H9 (cell line): ENCODE measurements around the gene CDH16. TPM values are rescaled to one million over a fixed set of nuclear protein-coding genes. Genes with fewer than 3 reads are reported as not detected.

Source experiments
- DNase-seq: peaks from one replicate; pipeline ENCODE4 v3.0.0-alpha.2; 2017
- H2AFZ ChIP-seq: one replicate; pipeline ENCODE4 v1.6.1; 2013; ENCODE audit warnings: mild to moderate bottlenecking, low read length, control low read depth, moderate library complexity
- H2AK5ac ChIP-seq: 2 replicates; pipeline ENCODE4 v1.6.1; 2013; ENCODE audit warnings: low read length, control low read depth, mixed read lengths; ENCODE audit not compliant: insufficient read length
- H2BK120ac ChIP-seq: one replicate; pipeline ENCODE4 v1.6.1; 2013; ENCODE audit warnings: low read depth, mild to moderate bottlenecking, low read length, control low read depth, inconsistent platforms; ENCODE audit not compliant: poor library complexity, severe bottlenecking
- H2BK12ac ChIP-seq: 2 replicates; pipeline ENCODE4 v1.6.1; 2013; ENCODE audit warnings: low read length, control low read depth, mixed read lengths, low read depth; ENCODE audit not compliant: insufficient read length
- H2BK15ac ChIP-seq: 2 replicates; pipeline ENCODE4 v1.6.1; 2013; ENCODE audit warnings: low read depth, low read length, control low read depth
- H2BK20ac ChIP-seq: one replicate; pipeline ENCODE4 v1.6.1; 2013; ENCODE audit warnings: low read depth, mild to moderate bottlenecking, low read length, control low read depth, inconsistent platforms; ENCODE audit not compliant: poor library complexity, severe bottlenecking
- H2BK5ac ChIP-seq: 2 replicates; pipeline ENCODE4 v1.6.1; 2013; ENCODE audit warnings: low read length, control low read depth, mixed read lengths; ENCODE audit not compliant: insufficient read length
- H3K14ac ChIP-seq: 2 replicates; pipeline ENCODE4 v1.6.1; 2013; ENCODE audit warnings: low read length, control low read depth; ENCODE audit not compliant: insufficient read depth
- H3K18ac ChIP-seq: 2 replicates; pipeline ENCODE4 v1.6.1; 2013; ENCODE audit warnings: low read depth, mild to moderate bottlenecking, mixed read lengths, low read length, control low read depth; ENCODE audit not compliant: insufficient read length
- H3K23ac ChIP-seq: 2 replicates; pipeline ENCODE4 v1.6.1; 2013; ENCODE audit warnings: low read length, control low read depth, mixed read lengths, low read depth; ENCODE audit not compliant: insufficient read length
- H3K23me2 ChIP-seq: 2 replicates; pipeline ENCODE4 v1.6.1; 2013; ENCODE audit warnings: low read depth, mild to moderate bottlenecking, mixed read lengths, low read length, control low read depth; ENCODE audit not compliant: insufficient read length, poor library complexity, severe bottlenecking
- H3K27ac ChIP-seq: 2 replicates; pipeline ENCODE4 v1.5.1; 2013; ENCODE audit warnings: low read length, control low read depth, mixed read lengths, low read depth; ENCODE audit not compliant: insufficient read length
- H3K27me3 ChIP-seq: 2 replicates; pipeline ENCODE4 v1.6.1; 2013; ENCODE audit warnings: low read length, control low read depth, inconsistent platforms; ENCODE audit not compliant: insufficient read depth
- H3K4ac ChIP-seq: 2 replicates; pipeline ENCODE4 v1.6.1; 2013; ENCODE audit warnings: low read depth, mild to moderate bottlenecking, control low read depth, inconsistent platforms, low read length, moderate library complexity
- H3K4me1 ChIP-seq: 2 replicates; pipeline ENCODE4 v1.6.1; 2013; ENCODE audit warnings: low read length, control low read depth, inconsistent platforms; ENCODE audit not compliant: insufficient read depth
- H3K4me2 ChIP-seq: 2 replicates; pipeline ENCODE4 v1.6.1; 2013; ENCODE audit warnings: low read length, control low read depth, mixed read lengths; ENCODE audit not compliant: insufficient read length, insufficient read depth
- H3K56ac ChIP-seq: 2 replicates; pipeline ENCODE4 v1.6.1; 2013; ENCODE audit warnings: low read depth, mild to moderate bottlenecking, mixed read lengths, low read length, control low read depth; ENCODE audit not compliant: insufficient read length
- H3K79me1 ChIP-seq: 2 replicates; pipeline ENCODE4 v1.6.1; 2013; ENCODE audit warnings: low read depth, mild to moderate bottlenecking, moderate library complexity, low read length, control low read depth, inconsistent platforms; ENCODE audit not compliant: insufficient read depth, poor library complexity, severe bottlenecking
- H3K79me2 ChIP-seq: 2 replicates; pipeline ENCODE4 v1.6.1; 2013; ENCODE audit warnings: low read length, control low read depth, inconsistent platforms; ENCODE audit not compliant: insufficient read depth
- H3K9ac ChIP-seq: 2 replicates; pipeline ENCODE4 v1.6.1; 2013; ENCODE audit warnings: low read length, control low read depth, mixed read lengths; ENCODE audit not compliant: insufficient read length; ENCODE audit errors: extremely low read depth
- H3K9me3 ChIP-seq: one replicate; pipeline ENCODE4 v1.6.1; 2013; ENCODE audit warnings: low read depth, low read length, inconsistent platforms; ENCODE audit not compliant: control insufficient read depth
- H3T11ph ChIP-seq: one replicate; pipeline ENCODE4 v1.6.1; 2013; ENCODE audit warnings: mild to moderate bottlenecking, low read length, control low read depth, inconsistent platforms
- H4K20me1 ChIP-seq: one replicate; pipeline ENCODE4 v1.6.1; 2013; ENCODE audit not compliant: control insufficient read depth, insufficient read length, insufficient read depth
- H4K5ac ChIP-seq: 2 replicates; pipeline ENCODE4 v1.6.1; 2013; ENCODE audit warnings: low read depth, mild to moderate bottlenecking, mixed read lengths, low read length, control low read depth; ENCODE audit not compliant: insufficient read length
- H4K8ac ChIP-seq: replicated peaks from 2 replicates; pipeline ENCODE4 v1.6.1; 2013; ENCODE audit warnings: low read length, control low read depth, mixed read lengths, low read depth; ENCODE audit not compliant: insufficient read length
- H4K91ac ChIP-seq: 2 replicates; pipeline ENCODE4 v1.6.1; 2013; ENCODE audit warnings: low read depth, mild to moderate bottlenecking, moderate library complexity, mixed read lengths, low read length, control low read depth; ENCODE audit not compliant: insufficient read length
- H3K27ac Mint-ChIP-seq, 3 experiments: 2 replicates in 2 of 3; 3 replicates in 1 of 3; pipeline ENCODE4 v1.8.0; 2020 to 2021; ENCODE audit warnings: mixed read lengths in 3 of 3, mild to moderate bottlenecking in 1 of 3, moderate library complexity in 1 of 3
- H3K27me3 Mint-ChIP-seq: 2 replicates; pipeline ENCODE4 v1.8.0; 2021; ENCODE audit warnings: low read depth, mild to moderate bottlenecking, moderate library complexity, mixed read lengths
- H3K36me3 Mint-ChIP-seq, 3 experiments: 2 replicates in 2 of 3; 3 replicates in 1 of 3; pipeline ENCODE4 v1.8.0; 2020 to 2021; ENCODE audit warnings: low read depth in 3 of 3, mixed read lengths in 3 of 3; ENCODE audit not compliant: insufficient read depth in 1 of 3
- H3K4me1 Mint-ChIP-seq, 2 experiments: 2 replicates each; pipeline ENCODE4 v1.8.0; 2020; ENCODE audit warnings: mixed read lengths in 2 of 2
- H3K4me3 Mint-ChIP-seq, 2 experiments: 2 replicates in 1 of 2; 3 replicates in 1 of 2; pipeline ENCODE4 v1.8.0; 2020 to 2021; ENCODE audit warnings: mild to moderate bottlenecking in 2 of 2, mixed read lengths in 2 of 2, moderate library complexity in 1 of 2
- H3K9me3 Mint-ChIP-seq, 2 experiments: 2 replicates in 1 of 2; 3 replicates in 1 of 2; pipeline ENCODE4 v1.8.0; 2020; ENCODE audit warnings: mild to moderate bottlenecking in 2 of 2, mixed read lengths in 2 of 2, moderate library complexity in 1 of 2
- WGBS: extraction: QIAGEN DNeasy Blood & Tissue Kit; methylation state at CpG from one replicate; pipeline ENCODE4 v1.1.7; 2013; ENCODE audit warnings: missing lambda C conversion rate, low lambda C conversion rate, mixed read lengths; ENCODE audit not compliant: insufficient read length; ENCODE audit errors: extremely low coverage; 5-methylcytosine and 5-hydroxymethylcytosine counted together
- total RNA-seq: library from RNA; stranded (reverse); gene quantifications from 2 replicates; pipeline ENCODE4 v1.2.1, GENCODE V29; 2021
- TF ChIP-seq, protein P1 (sequence below): fragments of 200-600 bp; sonication (generic); conservative IDR thresholded peaks from 3 replicates; pipeline ENCODE4 v1.8.0; 2021; ENCODE audit warnings: antibody characterized with exemption, mild to moderate bottlenecking

Gene CDH16
- total RNA-seq, 1 experiment from 2014 or later: not detected

DNA sequence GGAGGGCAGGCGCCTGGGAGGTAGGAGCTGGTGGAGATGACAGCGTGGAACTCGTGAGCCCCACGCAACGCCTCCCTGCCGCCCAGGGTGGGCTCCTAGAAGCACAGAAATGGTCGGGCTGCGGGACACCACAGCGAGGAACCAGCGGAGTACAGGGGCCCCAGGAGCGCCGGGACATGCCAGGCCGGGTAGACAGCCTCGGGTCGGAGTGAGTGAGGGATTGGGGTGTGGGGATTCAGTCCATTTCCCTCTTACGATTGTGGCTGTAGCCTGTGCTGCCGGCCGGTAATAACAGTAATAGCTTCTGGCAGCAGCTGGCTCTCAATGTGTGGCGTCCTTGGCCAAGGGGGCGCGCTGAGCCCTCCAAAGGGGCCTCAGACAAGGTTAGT is 30.1 kb upstream of the CDH16 start:
- no peaks in the 10 kb centered on the region for H3K23me2 ChIP-seq
- no peak overlapping the region for H2BK5ac ChIP-seq
- no peaks in the 10 kb centered on the region for H4K20me1 ChIP-seq
- WGBS: no CpG with 5 or more reads among the region's 21 CpGs
- no peaks in the 10 kb centered on the region for H3K79me1 ChIP-seq
- no peak overlapping the region for H2BK120ac ChIP-seq
- H4K91ac ChIP-seq: no peak overlapping the region
- H3K56ac ChIP-seq: no peak overlapping the region
- no peak overlapping the region for H2AK5ac ChIP-seq
- Mint-ChIP-seq H3K27ac (no peak overlapping the region), H3K9me3 (peaks cover 6 to 8% of the 10 kb centered on the region in 2 experiments; a peak in 3 of 5 replicates), H3K36me3 (peaks cover 0 to 8% (median 6%) of the 10 kb centered on the region in 3 experiments; a peak in 5 of 7 replicates), H3K4me3 (no peak overlapping the region), H3K27me3 (peaks cover 6% of the 10 kb centered on the region), H3K4me1 (peaks cover 9 to 12% of the 10 kb centered on the region in 2 experiments)
- no peaks in the 10 kb centered on the region for H3K9me3 ChIP-seq
- no peaks in the 10 kb centered on the region for H3K79me2 ChIP-seq
- H3K18ac ChIP-seq: no peak overlapping the region
- no peak overlapping the region for H3K27ac ChIP-seq
- H3T11ph ChIP-seq: no peak overlapping the region
- peak overlapping the region; percentile 21 for H3K4me2 ChIP-seq
- H3K14ac ChIP-seq: no peak overlapping the region
- H2BK12ac ChIP-seq: no peak overlapping the region
- peaks cover 14% of the 10 kb centered on the region; the same call in 1 of the 2 replicates for H3K27me3 ChIP-seq
- H2AFZ ChIP-seq: no peak overlapping the region
- H3K4me1 ChIP-seq: no peaks in the 10 kb centered on the region
- H3K23ac ChIP-seq: no peak overlapping the region
- H3K4ac ChIP-seq: no peak overlapping the region
- no peak overlapping the region for H2BK20ac ChIP-seq
- no peak overlapping the region for H2BK15ac ChIP-seq
- no peak for DNase-seq
- H3K9ac ChIP-seq: no peak overlapping the region
- H4K8ac ChIP-seq: no peak overlapping the region
- TF ChIP-seq, protein P1, sequence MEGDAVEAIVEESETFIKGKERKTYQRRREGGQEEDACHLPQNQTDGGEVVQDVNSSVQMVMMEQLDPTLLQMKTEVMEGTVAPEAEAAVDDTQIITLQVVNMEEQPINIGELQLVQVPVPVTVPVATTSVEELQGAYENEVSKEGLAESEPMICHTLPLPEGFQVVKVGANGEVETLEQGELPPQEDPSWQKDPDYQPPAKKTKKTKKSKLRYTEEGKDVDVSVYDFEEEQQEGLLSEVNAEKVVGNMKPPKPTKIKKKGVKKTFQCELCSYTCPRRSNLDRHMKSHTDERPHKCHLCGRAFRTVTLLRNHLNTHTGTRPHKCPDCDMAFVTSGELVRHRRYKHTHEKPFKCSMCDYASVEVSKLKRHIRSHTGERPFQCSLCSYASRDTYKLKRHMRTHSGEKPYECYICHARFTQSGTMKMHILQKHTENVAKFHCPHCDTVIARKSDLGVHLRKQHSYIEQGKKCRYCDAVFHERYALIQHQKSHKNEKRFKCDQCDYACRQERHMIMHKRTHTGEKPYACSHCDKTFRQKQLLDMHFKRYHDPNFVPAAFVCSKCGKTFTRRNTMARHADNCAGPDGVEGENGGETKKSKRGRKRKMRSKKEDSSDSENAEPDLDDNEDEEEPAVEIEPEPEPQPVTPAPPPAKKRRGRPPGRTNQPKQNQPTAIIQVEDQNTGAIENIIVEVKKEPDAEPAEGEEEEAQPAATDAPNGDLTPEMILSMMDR: no peak
- no peak overlapping the region for H4K5ac ChIP-seq
